SK-N-MC (cell line): Measurements from ENCODE around the gene ARHGAP28.

Experiments used
- DNase-seq: peaks from one replicate; pipeline ENCODE4 v3.0.0-alpha.2; 2011; ENCODE audit warnings: low read depth, low spot score
- H3K27ac ChIP-seq: fragments of 200-600 bp; sonication (generic); 2 replicates; pipeline ENCODE4 v1.5.1; 2016; ENCODE audit warnings: mixed run types
- H3K36me3 ChIP-seq: fragments of 200-600 bp; sonication (generic); 2 replicates; pipeline ENCODE4 v1.6.1; 2017; ENCODE audit warnings: antibody characterized with exemption, low read length, mixed read lengths; ENCODE audit not compliant: insufficient read depth
- H3K4me3 ChIP-seq: fragments of 200-600 bp; sonication (generic); 2 replicates; pipeline ENCODE4 v1.5.1; 2016
- H3K9ac ChIP-seq: fragments of 200-600 bp; sonication (generic); 2 replicates; pipeline ENCODE4 v1.8.0; 2017; ENCODE audit warnings: mixed run types, mixed read lengths; ENCODE audit not compliant: insufficient read length
- H3K9me3 ChIP-seq: fragments of 200-600 bp; sonication (generic); 2 replicates; pipeline ENCODE4 v1.6.1; 2017; ENCODE audit warnings: low read depth, mild to moderate bottlenecking, antibody characterized with exemption, low read length, moderate library complexity, mixed read lengths
- EZH2 ChIP-seq: fragments of 200-600 bp; sonication (generic); IDR thresholded peaks from one replicate; pipeline ENCODE4 v1.6.1; 2017; ENCODE audit warnings: antibody characterized with exemption
- FOXP2 ChIP-seq: optimal IDR thresholded peaks from 2 replicates; pipeline ENCODE3; 2011; ENCODE audit warnings: mild to moderate bottlenecking, moderate library complexity; ENCODE audit not compliant: insufficient read depth; ENCODE audit errors: extremely low read length, control extremely low read depth
- POLR2AphosphoS5 ChIP-seq: IDR thresholded peaks from 2 replicates; pipeline ENCODE4 v1.6.1; 2012; ENCODE audit warnings: mild to moderate bottlenecking, low read depth, low read length, borderline replicate concordance

The ARHGAP28 gene

GRCh38 chr18:6882401-6882800, 152.9 kb downstream of the ARHGAP28 start:
- Histone ChIP-seq H3K27ac (no peak overlapping the region), H3K9me3 (no peaks in the 10 kb centered on the region), H3K4me3 (no peak overlapping the region), H3K36me3 (peaks cover 9% of the 10 kb centered on the region; the same call in 1 of the 2 replicates), H3K9ac (no peak overlapping the region)
- DNase-seq, result no peak
- TF ChIP-seq EZH2 (no peak), POLR2AphosphoS5 (no peak), FOXP2 (no peak)

GRCh38 chr18:6885006-6885481, 155.5 kb downstream of the ARHGAP28 start:
- DNase-seq, result no peak
- Histone ChIP-seq H3K27ac (no peak overlapping the region), H3K9me3 (no peaks in the 10 kb centered on the region), H3K36me3 (peaks cover 15% of the 10 kb centered on the region; the same call in 1 of the 2 replicates), H3K4me3 (no peak overlapping the region), H3K9ac (peak overlapping the region; percentile 37)
- TF ChIP-seq POLR2AphosphoS5 (no peak), FOXP2 (no peak), EZH2 (no peak)

- Histone ChIP-seq H3K27ac (no peak overlapping the region), H3K9me3 (no peaks in the 10 kb centered on the region), H3K36me3 (peaks cover 17% of the 10 kb centered on the region; the same call in 1 of the 2 replicates), H3K4me3 (no peak overlapping the region), H3K9ac (no peak overlapping the region)
- no peak for TF ChIP-seq EZH2
- TF ChIP-seq FOXP2, result no peak
- no peak for TF ChIP-seq POLR2AphosphoS5
- DNase-seq, result no peak
Observed at GRCh38 chr18:6885992-6886796, 156.7 kb downstream of the ARHGAP28 start.

GRCh38 chr18:6886797-6887330, 157.3 kb downstream of the ARHGAP28 start:
- Histone ChIP-seq H3K9me3 (no peaks in the 10 kb centered on the region), H3K36me3 (peaks cover 17% of the 10 kb centered on the region; the same call in 1 of the 2 replicates), H3K9ac (no peak overlapping the region), H3K27ac (no peak overlapping the region), H3K4me3 (no peak overlapping the region)
- TF ChIP-seq POLR2AphosphoS5, result no peak
- TF ChIP-seq FOXP2, result no peak
- no peak for TF ChIP-seq EZH2
- no peak for DNase-seq

- DNase-seq, result no peak
- Histone ChIP-seq H3K4me3 (no peak overlapping the region), H3K27ac (no peak overlapping the region), H3K36me3 (peaks cover 22% of the 10 kb centered on the region; the same call in 1 of the 2 replicates), H3K9me3 (no peaks in the 10 kb centered on the region), H3K9ac (no peak overlapping the region)
- TF ChIP-seq EZH2, result no peak
- no peak for TF ChIP-seq FOXP2
- no peak for TF ChIP-seq POLR2AphosphoS5
Observed at GRCh38 chr18:6891788-6892187, 162.3 kb downstream of the ARHGAP28 start.

- H3K9me3 ChIP-seq, result no peaks in the 10 kb centered on the region; the same call in 1 of the 2 replicates
- H3K36me3 ChIP-seq, result peaks cover 22% of the 10 kb centered on the region; the same call in 1 of the 2 replicates
- no peak overlapping the region for H3K4me3 ChIP-seq
- no peak overlapping the region for H3K9ac ChIP-seq
- TF ChIP-seq POLR2AphosphoS5, result no peak
- TF ChIP-seq FOXP2, result no peak
- TF ChIP-seq EZH2, result no peak
- H3K27ac ChIP-seq, result no peak overlapping the region
- no peak for DNase-seq
Observed at GRCh38 chr18:6901286-6901926, 171.9 kb downstream of the ARHGAP28 start.

- Histone ChIP-seq H3K36me3 (no peaks in the 10 kb centered on the region), H3K9me3 (no peaks in the 10 kb centered on the region), H3K4me3 (no peak overlapping the region), H3K27ac (no peak overlapping the region), H3K9ac (no peak overlapping the region)
- DNase-seq, result no peak
- no peak for TF ChIP-seq POLR2AphosphoS5
- no peak for TF ChIP-seq EZH2
- TF ChIP-seq FOXP2, result no peak
Observed at GRCh38 chr18:6917072-6917471, 187.6 kb downstream of the ARHGAP28 start.
